ENCODE data around the gene BRCC3.
A peak's percentile ranks its signal among the peaks of the same experiment; 100 is the strongest.

Gene BRCC3

DNA sequence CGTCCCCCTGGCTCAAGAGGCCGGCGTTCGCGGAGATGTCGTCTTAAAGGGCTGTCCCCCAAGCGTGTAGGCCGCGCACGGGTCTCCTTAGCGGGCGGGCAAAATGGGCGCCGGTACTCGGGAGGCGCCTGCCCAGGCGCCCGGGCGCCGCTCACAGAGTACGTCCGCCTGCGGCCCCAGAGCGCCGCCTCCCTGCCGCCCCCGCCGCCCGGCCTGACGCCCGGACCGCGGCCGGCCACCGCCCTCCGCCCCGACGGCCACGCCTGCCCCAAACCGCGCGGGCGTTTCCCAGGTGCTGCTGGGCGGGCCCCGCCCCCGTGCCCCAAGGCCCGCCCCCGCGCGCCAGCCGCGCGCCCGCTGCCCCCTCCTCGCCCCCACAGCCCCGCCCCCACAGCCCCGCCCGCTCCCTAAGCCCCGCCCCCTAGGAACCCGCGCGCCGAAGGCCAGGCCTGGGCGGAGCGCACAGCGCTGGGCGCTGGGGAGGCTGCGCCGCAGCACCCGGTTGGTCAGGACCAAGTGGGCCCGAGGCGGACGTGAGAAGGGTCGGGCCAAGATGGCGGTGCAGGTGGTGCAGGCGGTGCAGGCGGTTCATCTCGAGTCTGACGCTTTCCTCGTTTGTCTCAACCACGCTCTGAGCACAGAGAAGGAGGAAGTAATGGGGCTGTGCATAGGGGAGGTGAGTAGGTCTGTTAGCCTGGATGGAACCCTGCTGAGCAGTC lies at the start of gene BRCC3, which contains the start of the genes CMC4 and MTCP1:
BRCC3 (plus strand) TSS at position 534 of the 719 bp plus-strand sequence; CDS start at position 554, 20 bp downstream.
CMC4 (minus strand) TSS at position 162 of the 719 bp plus-strand sequence. CDS start 7,113 bp downstream, outside the sequence.
MTCP1 (minus strand) TSS at position 162 of the 719 bp plus-strand sequence. CDS start 5,126 bp downstream, outside the sequence.
- TF ChIP-seq CTCF (conservative IDR thresholded peaks at IDR 0.05; ENCODE audit: low read depth) = no peak
- peak; percentile 68 for DNase-seq (ENCODE audit: low spot score)
- ChIA-PET CTCF (no interaction called here), POLR2A (ENCODE audit: low non-redundant PET) (no interaction called here)
- peak within 1 kb of the TSS; percentile 82 for H3K27ac ChIP-seq

DNA sequence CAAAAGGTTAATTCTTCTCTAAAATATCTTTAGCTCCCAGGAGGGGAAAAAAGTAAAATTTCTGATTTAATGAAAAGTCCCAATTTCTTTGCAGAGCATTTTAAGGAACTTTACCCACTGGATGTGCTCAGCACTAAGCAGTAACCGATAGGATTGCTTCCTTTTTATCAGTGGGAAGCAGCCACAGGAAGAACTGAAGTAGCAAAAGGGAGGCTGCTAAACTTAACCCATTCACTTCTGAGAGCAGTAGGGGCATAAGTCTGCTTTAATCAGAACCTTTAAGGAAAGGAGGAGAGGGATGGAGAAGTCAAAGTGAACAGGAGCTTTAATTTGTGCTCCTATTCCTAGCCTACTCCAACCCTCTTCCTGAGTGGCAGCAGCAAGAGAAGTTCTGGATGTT lies 48.7 kb upstream of the BRCC3 start, which contains the start of gene F8:
F8 (minus strand) TSS at position 139 of the 400 bp plus-strand sequence. CDS start 171 bp downstream, outside the sequence.
- CTCF ChIA-PET = interaction anchor here (0.7 kb wide), 1 partner anchor 342 kb away, joined by 3 read pairs; no protein-coding TSS in a partner anchor

GRCh38 chrX:155023907-155024833 lies 47.1 kb upstream of the BRCC3 start:
- no peak for TF ChIP-seq CTCF (conservative IDR thresholded peaks at IDR 0.05; ENCODE audit: low read depth)
- no peak for DNase-seq (ENCODE audit: low spot score)
- H3K27ac ChIP-seq = no peak overlapping the region
- ChIA-PET POLR2A (ENCODE audit: low non-redundant PET) (no interaction called here), CTCF (no interaction called here)

More for the DNA sequence above, 48.7 kb upstream of the BRCC3 start, which contains the start of gene F8:
- no peak for TF ChIP-seq CTCF (conservative IDR thresholded peaks at IDR 0.05; ENCODE audit: low read depth)
- POLR2A ChIA-PET (ENCODE audit: low non-redundant PET) = no interaction called here
- no peak within 1 kb of the TSS for H3K27ac ChIP-seq
- DNase-seq (ENCODE audit: low spot score) = no peak

DNA sequence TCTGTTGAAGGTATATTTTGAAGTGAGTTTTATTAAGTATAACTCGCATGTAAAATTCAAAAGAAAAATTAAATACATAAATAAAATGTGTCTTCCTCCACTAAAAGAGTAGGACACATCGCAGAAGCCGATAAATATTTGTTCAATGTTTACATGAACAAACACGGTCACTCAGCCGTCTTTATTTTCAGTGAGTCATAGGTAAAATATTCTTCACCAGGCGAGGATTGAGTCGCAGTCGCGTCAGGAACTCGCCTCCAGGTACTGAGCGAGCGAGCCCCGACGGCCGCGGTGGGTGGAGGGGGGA lies 44.9 kb upstream of the BRCC3 start:
- TF ChIP-seq CTCF (conservative IDR thresholded peaks at IDR 0.05; ENCODE audit: low read depth) = no peak
- peak overlapping the region; percentile 96 for H3K27ac ChIP-seq
- POLR2A ChIA-PET (ENCODE audit: low non-redundant PET) = no interaction called here
- DNase-seq (ENCODE audit: low spot score) = no peak
- CTCF ChIA-PET = no interaction called here

DNA sequence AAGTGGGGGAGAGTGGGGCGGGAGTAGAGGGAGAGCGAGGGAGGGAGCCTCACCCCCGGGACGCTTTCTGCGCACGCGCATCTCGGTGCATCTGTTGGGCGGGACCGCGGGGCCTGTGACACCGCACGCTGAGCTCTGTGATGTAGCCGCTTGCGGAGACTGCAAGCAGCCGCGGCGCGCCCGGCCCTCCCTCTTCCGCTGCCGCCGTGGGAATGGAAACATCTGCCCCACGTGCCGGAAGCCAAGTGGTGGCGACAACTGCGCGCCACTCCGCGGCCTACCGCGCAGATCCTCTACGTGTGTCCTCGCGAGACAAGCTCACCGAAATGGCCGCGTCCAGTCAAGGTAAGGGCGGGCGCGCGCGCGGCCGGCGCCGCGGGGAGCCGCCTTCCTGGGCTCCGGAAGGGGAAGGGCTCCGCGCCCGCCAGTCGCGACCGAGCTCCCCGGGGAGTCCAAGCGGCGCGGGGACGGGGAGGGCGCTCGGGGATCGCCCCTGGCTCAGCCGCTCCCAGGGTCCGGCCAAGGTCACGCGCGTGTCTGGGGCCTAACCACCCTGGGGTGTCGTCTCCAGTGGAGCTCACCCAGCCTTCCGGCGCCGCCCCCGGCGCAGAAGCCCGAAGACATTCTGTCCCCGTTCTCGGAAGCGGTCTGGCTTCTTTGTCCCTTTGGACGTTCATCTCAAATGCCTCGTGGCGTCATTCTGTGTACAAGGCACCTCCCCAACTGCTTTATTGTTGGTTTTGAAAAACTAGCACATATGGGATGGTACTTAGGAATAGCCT lies 44.4 kb upstream of the BRCC3 start, which contains the start of gene FUNDC2:
FUNDC2 (plus strand) TSS at position 118 of the 782 bp plus-strand sequence; CDS start at position 213, 95 bp downstream.
- ChIA-PET CTCF (no interaction called here), POLR2A (ENCODE audit: low non-redundant PET) (no interaction called here)
- peak; percentile 86 for DNase-seq (ENCODE audit: low spot score)
- TF ChIP-seq CTCF (conservative IDR thresholded peaks at IDR 0.05; ENCODE audit: low read depth) = no peak
- peak within 1 kb of the TSS; percentile 96 for H3K27ac ChIP-seq
